GM23248 (cell line): ENCODE measurements around the gene UGT1A5.

Experiments
- EZH2 ChIP-seq: fragments of 200-600 bp; sonication (generic); IDR thresholded peaks from 2 replicates; pipeline ENCODE4 v1.6.1; 2018; ENCODE audit warnings: antibody characterized with exemption, mild to moderate bottlenecking; ENCODE audit not compliant: insufficient read depth, poor library complexity, severe bottlenecking
- EZH2phosphoT487 ChIP-seq: fragments of 200-600 bp; sonication (generic); IDR thresholded peaks from 2 replicates; pipeline ENCODE4 v1.6.1; 2018; ENCODE audit warnings: antibody characterized with exemption, moderate library complexity, mild to moderate bottlenecking, low read depth; ENCODE audit not compliant: insufficient read depth

DNA sequence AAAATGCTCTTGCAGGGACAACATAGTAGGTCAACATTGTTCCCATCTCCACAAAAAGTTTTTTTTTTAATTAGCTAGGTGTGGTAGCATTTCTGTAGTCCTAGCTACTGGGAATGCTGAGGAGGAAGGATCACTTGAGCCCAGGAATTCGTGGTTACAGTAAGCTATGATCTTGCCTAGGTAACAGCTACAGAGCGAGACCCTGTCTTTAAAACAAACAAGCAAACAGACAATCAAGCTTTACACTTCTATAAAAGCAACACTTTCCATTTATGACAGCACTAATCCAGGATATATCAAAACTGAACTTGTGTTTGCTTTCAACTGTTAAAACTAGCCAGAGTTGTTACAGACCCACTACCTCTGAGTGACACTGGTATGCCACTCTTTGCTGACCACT lies 28.2 kb downstream of the UGT1A5 start:
- no peak for TF ChIP-seq EZH2phosphoT487
- TF ChIP-seq EZH2, result no peak
